Bronchial epithelial cell (primary cell): ENCODE results near the gene SIVA1. TPM values are rescaled to one million over a fixed set of nuclear protein-coding genes. Genes with fewer than 3 reads are reported as not detected.

Experiments
- DNase-seq: peaks from one replicate; pipeline ENCODE4 v3.0.0-alpha.2; 2010; ENCODE audit warnings: low read depth
- FAIRE-seq: peaks from 2 replicates; lab custom pipeline; 2011; peaks lifted over from hg19 to GRCh38; lab: Jason Lieb, UNC
- H3K27me3 ChIP-seq: 2 replicates; pipeline ENCODE4 v1.5.1; 2011; ENCODE audit warnings: low read length; ENCODE audit not compliant: control insufficient read depth, insufficient read depth
- H3K36me3 ChIP-seq: 2 replicates; pipeline ENCODE4 v1.5.1; 2011; ENCODE audit warnings: low read length; ENCODE audit not compliant: control insufficient read depth, insufficient read depth
- H3K4me3 ChIP-seq: 2 replicates; pipeline ENCODE4 v1.5.1; 2011; ENCODE audit warnings: mild to moderate bottlenecking, low read depth, low read length, control low read depth
- total RNA-seq: library from RNA; depleted of rRNA; stranded (reverse); fragments of >200 nt; gene quantifications from 2 replicates; pipeline ENCODE4 v1.2.1, GENCODE V29; 2014
- TF ChIP-seq, protein P1 (sequence below): IDR thresholded peaks from 2 replicates; pipeline ENCODE4 v1.5.1; 2011; ENCODE audit warnings: mild to moderate bottlenecking, moderate library complexity, low read length, control low read depth, inconsistent platforms; ENCODE audit not compliant: insufficient read depth, severe bottlenecking

Gene SIVA1
- total RNA-seq, 1 donor from 2014 or later = 85.0 TPM

DNA sequence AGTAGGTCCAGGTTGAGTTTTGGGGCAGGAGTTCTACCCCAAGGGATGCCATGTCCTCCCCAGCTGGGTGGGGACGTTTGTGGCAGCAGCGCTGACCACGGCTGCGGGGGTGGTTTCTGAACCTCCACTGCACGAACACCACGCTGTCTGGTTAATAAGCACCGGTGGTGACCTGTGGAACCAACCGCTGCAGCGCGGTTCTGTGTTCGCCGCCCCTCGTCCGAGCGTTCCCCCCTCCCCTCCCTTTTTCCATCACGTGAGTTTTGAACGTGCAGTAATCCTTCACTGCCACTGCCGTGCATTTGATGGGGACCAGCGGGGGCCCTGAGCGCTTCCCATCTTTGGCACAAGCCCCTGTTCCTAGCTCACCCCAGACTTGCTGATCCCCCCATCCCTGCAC lies 35.3 kb upstream of the SIVA1 start:
- no peak for FAIRE-seq
- DNase-seq = no peak
- peaks cover 34% of the 10 kb centered on the region for H3K36me3 ChIP-seq
- TF ChIP-seq, protein P1, sequence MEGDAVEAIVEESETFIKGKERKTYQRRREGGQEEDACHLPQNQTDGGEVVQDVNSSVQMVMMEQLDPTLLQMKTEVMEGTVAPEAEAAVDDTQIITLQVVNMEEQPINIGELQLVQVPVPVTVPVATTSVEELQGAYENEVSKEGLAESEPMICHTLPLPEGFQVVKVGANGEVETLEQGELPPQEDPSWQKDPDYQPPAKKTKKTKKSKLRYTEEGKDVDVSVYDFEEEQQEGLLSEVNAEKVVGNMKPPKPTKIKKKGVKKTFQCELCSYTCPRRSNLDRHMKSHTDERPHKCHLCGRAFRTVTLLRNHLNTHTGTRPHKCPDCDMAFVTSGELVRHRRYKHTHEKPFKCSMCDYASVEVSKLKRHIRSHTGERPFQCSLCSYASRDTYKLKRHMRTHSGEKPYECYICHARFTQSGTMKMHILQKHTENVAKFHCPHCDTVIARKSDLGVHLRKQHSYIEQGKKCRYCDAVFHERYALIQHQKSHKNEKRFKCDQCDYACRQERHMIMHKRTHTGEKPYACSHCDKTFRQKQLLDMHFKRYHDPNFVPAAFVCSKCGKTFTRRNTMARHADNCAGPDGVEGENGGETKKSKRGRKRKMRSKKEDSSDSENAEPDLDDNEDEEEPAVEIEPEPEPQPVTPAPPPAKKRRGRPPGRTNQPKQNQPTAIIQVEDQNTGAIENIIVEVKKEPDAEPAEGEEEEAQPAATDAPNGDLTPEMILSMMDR = no peak
- H3K27me3 ChIP-seq = no peaks in the 10 kb centered on the region
- no peak overlapping the region for H3K4me3 ChIP-seq

- Histone ChIP-seq H3K4me3 (no peak overlapping the region), H3K36me3 (peaks cover 32% of the 10 kb centered on the region), H3K27me3 (no peaks in the 10 kb centered on the region)
- no peak for FAIRE-seq
- TF ChIP-seq, protein P1 = no peak
- no peak for DNase-seq
These were observed 34.8 kb upstream of the SIVA1 start for GRCh38 chr14:104718147-104718546.

- H3K36me3 ChIP-seq = peaks cover 30% of the 10 kb centered on the region
- H3K4me3 ChIP-seq = no peak overlapping the region
- FAIRE-seq (no peak), DNase-seq (no peak)
- no peaks in the 10 kb centered on the region for H3K27me3 ChIP-seq
- TF ChIP-seq, protein P1 = no peak
These were observed 34.1 kb upstream of the SIVA1 start for GRCh38 chr14:104718871-104719270.

GRCh38 chr14:104719343-104719742 lies 33.6 kb upstream of the SIVA1 start:
- FAIRE-seq (no peak), DNase-seq (no peak)
- no peaks in the 10 kb centered on the region for H3K27me3 ChIP-seq

DNA sequence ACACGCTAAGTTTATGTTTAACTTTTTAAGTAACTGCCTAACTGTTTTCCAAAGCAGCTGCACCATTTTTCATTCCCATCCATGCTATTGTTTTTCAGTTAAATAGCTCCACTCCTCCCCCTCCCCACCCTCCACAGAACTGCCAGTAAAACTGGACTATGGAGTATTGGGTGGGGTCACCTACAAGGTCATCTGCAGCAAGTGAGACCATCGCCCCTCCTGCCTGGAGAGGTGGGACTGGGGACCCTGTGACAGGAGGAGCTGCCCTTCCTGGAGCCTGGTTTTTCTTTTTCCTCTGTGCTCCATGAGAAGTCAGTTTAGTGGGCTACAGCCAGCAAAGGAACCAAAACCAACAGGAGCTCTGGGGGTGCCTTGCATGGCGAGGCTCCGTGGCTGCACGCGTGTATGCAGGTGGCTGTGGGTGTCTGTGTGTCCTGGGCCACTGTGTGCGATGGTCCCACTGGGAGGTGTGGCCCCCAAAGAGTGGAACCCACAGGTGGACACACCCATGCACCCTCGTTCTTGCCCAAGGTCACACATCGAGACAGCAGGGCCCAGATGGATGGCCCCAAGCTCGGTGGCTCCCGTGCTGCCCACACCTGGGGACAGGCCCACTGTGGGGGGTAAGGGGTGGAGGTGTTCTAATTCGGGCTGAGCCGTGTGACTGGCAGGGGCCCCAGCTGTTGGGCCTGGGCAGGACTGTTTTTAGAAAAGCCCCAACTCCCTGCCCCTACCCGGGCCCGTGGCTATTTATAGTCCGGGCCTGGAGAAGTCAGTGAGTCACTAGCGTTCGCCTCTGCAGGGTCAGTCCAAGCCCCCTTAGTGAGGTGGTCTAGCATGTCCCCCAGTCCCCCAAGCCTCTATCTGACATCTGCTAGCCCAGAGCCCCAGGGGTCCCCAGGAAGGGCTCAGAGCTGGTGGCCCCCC lies 31.2 kb upstream of the SIVA1 start:
- H3K27me3 ChIP-seq = no peaks in the 10 kb centered on the region
- no peak for FAIRE-seq
- TF ChIP-seq, protein P1 = no peak
- H3K36me3 ChIP-seq = peaks cover 10% of the 10 kb centered on the region
- H3K4me3 ChIP-seq = no peak overlapping the region
- no peak for DNase-seq

More at GRCh38 chr14:104719343-104719742, 33.6 kb upstream of the SIVA1 start:
- TF ChIP-seq, protein P1 = no peak
- H3K4me3 ChIP-seq = no peak overlapping the region
- H3K36me3 ChIP-seq = peaks cover 27% of the 10 kb centered on the region
